ENCODE data around the gene VPS37B. TPM values are rescaled to one million over a fixed set of nuclear protein-coding genes. Genes with fewer than 3 reads are reported as not detected.

Gene VPS37B
- total and polyA plus RNA-seq, 2 experiments from 2014 or later: 23.5 to 35.3 TPM

GRCh38 chr12:122886851-122887818 is 8.8 kb downstream of the VPS37B start:
- DNase-seq (ENCODE audit: low spot score): peak; percentile 67
- Histone ChIP-seq H4K20me1 (ENCODE audit: insufficient read depth, poor library complexity, severe bottlenecking) (peaks cover 28% of the 10 kb centered on the region), H3K27me3 (no peaks in the 10 kb centered on the region), H3K4me1 (ENCODE audit: insufficient read depth) (peaks cover 58% of the 10 kb centered on the region), H3K4me3 (no peak overlapping the region), H3K9me2 (replicated peaks; ENCODE audit: insufficient read depth) (no peaks in the 10 kb centered on the region), H3K36me3 (replicated peaks; ENCODE audit: insufficient read depth, low read depth) (no peaks in the 10 kb centered on the region), H3K27ac (peak overlapping the region; percentile 86), H3K79me2 (peaks cover 93% of the 10 kb centered on the region), H2AFZ (no peak overlapping the region), H3K9me3 (ENCODE audit: low read depth) (no peaks in the 10 kb centered on the region), H3K4me2 (peak overlapping the region; percentile 62)
- 44% methylated on average over 10 of the region's 10 CpGs for WGBS (ENCODE audit: low lambda C conversion rate, missing lambda C conversion rate)
- no peak for TF ChIP-seq EZH2 (IDR thresholded peaks at IDR 0.05; ENCODE audit: borderline replicate concordance)
- no peak for TF ChIP-seq CTCF (IDR thresholded peaks at IDR 0.05; ENCODE audit: poor library complexity)

GRCh38 chr12:122886161-122886560 is 9.8 kb downstream of the VPS37B start:
- no peak overlapping the region for H3K4me3 ChIP-seq
- H3K4me1 ChIP-seq (ENCODE audit: insufficient read depth): peaks cover 52% of the 10 kb centered on the region
- no peak overlapping the region for H3K4me2 ChIP-seq
- peak overlapping the region; percentile 86 for H3K27ac ChIP-seq
- DNase-seq (ENCODE audit: low spot score): no peak
- H3K9me2 ChIP-seq (replicated peaks; ENCODE audit: insufficient read depth): no peaks in the 10 kb centered on the region
- peaks cover 38% of the 10 kb centered on the region for H4K20me1 ChIP-seq (ENCODE audit: insufficient read depth, poor library complexity, severe bottlenecking)
- no peaks in the 10 kb centered on the region for H3K9me3 ChIP-seq (ENCODE audit: low read depth)
- H3K79me2 ChIP-seq: peaks cover 93% of the 10 kb centered on the region
- TF ChIP-seq CTCF (IDR thresholded peaks at IDR 0.05; ENCODE audit: poor library complexity): no peak
- H3K27me3 ChIP-seq: no peaks in the 10 kb centered on the region
- 93% methylated on average over 8 of the region's 8 CpGs for WGBS (ENCODE audit: low lambda C conversion rate, missing lambda C conversion rate)
- H3K36me3 ChIP-seq (replicated peaks; ENCODE audit: insufficient read depth, low read depth): no peaks in the 10 kb centered on the region
- no peak overlapping the region for H2AFZ ChIP-seq

GRCh38 chr12:122884860-122885259 is 11.1 kb downstream of the VPS37B start:
- H2AFZ ChIP-seq: no peak overlapping the region
- no peak overlapping the region for H3K4me3 ChIP-seq
- TF ChIP-seq EZH2 (IDR thresholded peaks at IDR 0.05; ENCODE audit: borderline replicate concordance): no peak
- TF ChIP-seq EZH2phosphoT487 (IDR thresholded peaks at IDR 0.05; ENCODE audit: low read depth, severe bottlenecking, unreplicated experiment): no peak
- no peak for TF ChIP-seq CTCF (IDR thresholded peaks at IDR 0.05; ENCODE audit: poor library complexity)
- H3K9me3 ChIP-seq (ENCODE audit: low read depth): no peaks in the 10 kb centered on the region
- peaks cover 92% of the 10 kb centered on the region for H3K79me2 ChIP-seq
- H3K4me1 ChIP-seq (ENCODE audit: insufficient read depth): peaks cover 56% of the 10 kb centered on the region
- H3K4me2 ChIP-seq: no peak overlapping the region
- 89% methylated on average over 4 of the region's 4 CpGs for WGBS (ENCODE audit: low lambda C conversion rate, missing lambda C conversion rate)
- no peak overlapping the region for H3K27ac ChIP-seq
- H4K20me1 ChIP-seq (ENCODE audit: insufficient read depth, poor library complexity, severe bottlenecking): peaks cover 49% of the 10 kb centered on the region
- H3K9me2 ChIP-seq (replicated peaks; ENCODE audit: insufficient read depth): no peaks in the 10 kb centered on the region
- no peaks in the 10 kb centered on the region for H3K27me3 ChIP-seq
- H3K36me3 ChIP-seq (replicated peaks; ENCODE audit: insufficient read depth, low read depth): no peaks in the 10 kb centered on the region
- no peak for DNase-seq (ENCODE audit: low spot score)

All from hepatocyte (in vitro differentiated cells).